Type B pancreatic cell (in vitro differentiated cells): ENCODE results near the gene SMYD3. TPM values are rescaled to one million over a fixed set of nuclear protein-coding genes. Genes with fewer than 3 reads are reported as not detected.

ENCODE experiments used
- DNase-seq: peaks from one replicate; pipeline ENCODE4 v3.0.0; 2021; ENCODE audit warnings: mixed read lengths; ENCODE audit not compliant: unreplicated experiment; ENCODE audit errors: extremely low spot score
- H3K27ac Mint-ChIP-seq: 2 replicates; pipeline ENCODE4 v1.8.0; 2021; ENCODE audit warnings: mild to moderate bottlenecking, mixed read lengths
- H3K27me3 Mint-ChIP-seq: 2 replicates; pipeline ENCODE4 v1.8.0; 2021; ENCODE audit warnings: mixed read lengths
- H3K36me3 Mint-ChIP-seq: 2 replicates; pipeline ENCODE4 v1.8.0; 2021; ENCODE audit warnings: mixed read lengths
- H3K4me1 Mint-ChIP-seq: one replicate; pipeline ENCODE4 v1.8.0; 2021; ENCODE audit warnings: mixed read lengths; ENCODE audit not compliant: unreplicated experiment
- H3K4me3 Mint-ChIP-seq: 2 replicates; pipeline ENCODE4 v1.8.0; 2021; ENCODE audit warnings: mild to moderate bottlenecking, mixed read lengths
- H3K9me3 Mint-ChIP-seq: 2 replicates; pipeline ENCODE4 v1.8.0; 2021; ENCODE audit warnings: mixed read lengths
- CTCF ChIP-seq: fragments of 200-600 bp; sonication (generic); conservative IDR thresholded peaks from 2 replicates; pipeline ENCODE4 v1.5.0; 2021; ENCODE audit warnings: antibody characterized with exemption, mild to moderate bottlenecking
- total RNA-seq: library from RNA; stranded (reverse); gene quantifications from 2 replicates; pipeline ENCODE4 v1.2.1, GENCODE V29; 2021; ENCODE audit warnings: low replicate concordance

Gene SMYD3
- total RNA-seq, 1 donor from 2014 or later = 19.4 TPM

GRCh38 chr1:245807306-245807705 is 699.8 kb downstream of the SMYD3 start:
- H3K27ac Mint-ChIP-seq = no peak overlapping the region
- H3K36me3 Mint-ChIP-seq = no peaks in the 10 kb centered on the region
- peaks cover 4% of the 10 kb centered on the region for H3K9me3 Mint-ChIP-seq
- DNase-seq = no peak
- H3K27me3 Mint-ChIP-seq = no peaks in the 10 kb centered on the region
- TF ChIP-seq CTCF = no peak
- no peak overlapping the region for H3K4me3 Mint-ChIP-seq
- H3K4me1 Mint-ChIP-seq = peaks cover 27% of the 10 kb centered on the region

GRCh38 chr1:245805532-245805931 is 701.5 kb downstream of the SMYD3 start:
- TF ChIP-seq CTCF = no peak
- Mint-ChIP-seq H3K4me3 (no peak overlapping the region), H3K27ac (no peak overlapping the region), H3K36me3 (no peaks in the 10 kb centered on the region), H3K4me1 (peaks cover 15% of the 10 kb centered on the region), H3K9me3 (peaks cover 4% of the 10 kb centered on the region), H3K27me3 (no peaks in the 10 kb centered on the region)
- no peak for DNase-seq

- Mint-ChIP-seq H3K4me3 (no peak overlapping the region), H3K9me3 (peaks cover 4% of the 10 kb centered on the region), H3K27me3 (no peaks in the 10 kb centered on the region), H3K4me1 (peaks cover 11% of the 10 kb centered on the region), H3K36me3 (no peaks in the 10 kb centered on the region), H3K27ac (no peak overlapping the region)
- DNase-seq = no peak
- TF ChIP-seq CTCF = no peak
Observed at GRCh38 chr1:245804696-245805095, 702.4 kb downstream of the SMYD3 start.

- Mint-ChIP-seq H3K4me1 (peaks cover 19% of the 10 kb centered on the region), H3K27ac (no peak overlapping the region), H3K4me3 (no peak overlapping the region), H3K9me3 (peaks cover 4% of the 10 kb centered on the region), H3K36me3 (no peaks in the 10 kb centered on the region), H3K27me3 (no peaks in the 10 kb centered on the region)
- DNase-seq = no peak
- no peak for TF ChIP-seq CTCF
Observed at GRCh38 chr1:245803666-245804037, 703.4 kb downstream of the SMYD3 start.

GRCh38 chr1:245802941-245803665 is 704.0 kb downstream of the SMYD3 start:
- DNase-seq = no peak
- Mint-ChIP-seq H3K9me3 (peaks cover 4% of the 10 kb centered on the region), H3K36me3 (no peaks in the 10 kb centered on the region), H3K4me3 (no peak overlapping the region), H3K27ac (no peak overlapping the region), H3K27me3 (no peaks in the 10 kb centered on the region), H3K4me1 (peaks cover 16% of the 10 kb centered on the region)
- no peak for TF ChIP-seq CTCF
